D721Med (cell line): ENCODE results near the gene WNT5A.

Experiments used
- DNase-seq: peaks from one replicate; pipeline ENCODE4 v3.0.0; 2011; ENCODE audit warnings: low spot score; ENCODE audit not compliant: insufficient read length
- FAIRE-seq: peaks from 2 replicates; lab custom pipeline; 2011; peaks lifted over from hg19 to GRCh38; lab: Jason Lieb, UNC
- CTCF ChIP-seq: IDR thresholded peaks from 2 replicates; pipeline ENCODE4 v1.5.1; 2012; ENCODE audit warnings: mild to moderate bottlenecking, control low read depth; ENCODE audit not compliant: insufficient read depth; ENCODE audit errors: missing control alignments

The WNT5A gene

GRCh38 chr3:55439657-55440056 is 47.4 kb downstream of the WNT5A start:
- no peak for FAIRE-seq

GRCh38 chr3:55436644-55437043 is 50.5 kb downstream of the WNT5A start:
- FAIRE-seq = no peak
- DNase-seq = no peak
- TF ChIP-seq CTCF = no peak

More at GRCh38 chr3:55439657-55440056, 47.4 kb downstream of the WNT5A start:
- no peak for TF ChIP-seq CTCF
- DNase-seq = no peak

- DNase-seq (no peak), FAIRE-seq (no peak)
- TF ChIP-seq CTCF = no peak
These were observed 51.6 kb downstream of the WNT5A start for GRCh38 chr3:55435491-55435890.

GRCh38 chr3:55434789-55435188 is 52.3 kb downstream of the WNT5A start:
- TF ChIP-seq CTCF = peak; percentile 33
- FAIRE-seq = no peak
- DNase-seq = no peak

- FAIRE-seq (no peak), DNase-seq (no peak)
These were observed 56.1 kb downstream of the WNT5A start for GRCh38 chr3:55431041-55431440.

GRCh38 chr3:55427739-55428138 is 59.4 kb downstream of the WNT5A start:
- no peak for TF ChIP-seq CTCF
- DNase-seq = no peak
- no peak for FAIRE-seq

More at GRCh38 chr3:55431041-55431440, 56.1 kb downstream of the WNT5A start:
- TF ChIP-seq CTCF = no peak

GRCh38 chr3:55426486-55426885 is 60.6 kb downstream of the WNT5A start:
- FAIRE-seq (no peak), DNase-seq (no peak)
- TF ChIP-seq CTCF = no peak
